ENCODE results near the gene PGAP2.

PGAP2 gene

GRCh38 chr11:3831378-3832239, 23.2 kb downstream of the PGAP2 start:
- no peak for DNase-seq (ENCODE audit: extremely low read depth in 1 of 2, low read depth in 1 of 2)

- DNase-seq (ENCODE audit: extremely low read depth in 1 of 2, low read depth in 1 of 2), result no peak
Measured at GRCh38 chr11:3832816-3833215, 24.5 kb downstream of the PGAP2 start.

- no peak for DNase-seq (ENCODE audit: extremely low read depth in 1 of 2, low read depth in 1 of 2)
Measured at GRCh38 chr11:3833449-3833848, 25.1 kb downstream of the PGAP2 start.

GRCh38 chr11:3834349-3834663, 25.9 kb downstream of the PGAP2 start:
- no peak for DNase-seq (ENCODE audit: extremely low read depth in 1 of 2, low read depth in 1 of 2)

- no peak for DNase-seq (ENCODE audit: extremely low read depth in 1 of 2, low read depth in 1 of 2)
Measured at GRCh38 chr11:3834664-3835461, 26.5 kb downstream of the PGAP2 start.

GRCh38 chr11:3835751-3836150, 27.4 kb downstream of the PGAP2 start:
- DNase-seq (ENCODE audit: extremely low read depth in 1 of 2, low read depth in 1 of 2), result no peak

- DNase-seq (ENCODE audit: extremely low read depth in 1 of 2, low read depth in 1 of 2), result no peak
Measured at GRCh38 chr11:3836903-3837302, 28.5 kb downstream of the PGAP2 start.

GRCh38 chr11:3837793-3838192, 29.4 kb downstream of the PGAP2 start:
- DNase-seq (ENCODE audit: extremely low read depth in 1 of 2, low read depth in 1 of 2), result no peak

- no peak for DNase-seq (ENCODE audit: extremely low read depth in 1 of 2, low read depth in 1 of 2)
Measured at GRCh38 chr11:3838504-3838903, 30.1 kb downstream of the PGAP2 start.

GRCh38 chr11:3840004-3840869, 31.9 kb downstream of the PGAP2 start:
- no peak for DNase-seq (ENCODE audit: extremely low read depth in 1 of 2, low read depth in 1 of 2)

- peak in 1 of 2 donors; percentile 90 for DNase-seq (ENCODE audit: extremely low read depth in 1 of 2, low read depth in 1 of 2)
Measured at GRCh38 chr11:3840870-3841425, 32.6 kb downstream of the PGAP2 start, which contains the start of gene RHOG. RHOG (minus strand) TSS chr11:3840959; CDS start chr11:3828138, 12,821 bp downstream.

- DNase-seq (ENCODE audit: extremely low read depth in 1 of 2, low read depth in 1 of 2), result peak in 1 of 2 donors; percentile 94
Measured at GRCh38 chr11:3841426-3842350, 33.3 kb downstream of the PGAP2 start.

- no peak for DNase-seq (ENCODE audit: extremely low read depth in 1 of 2, low read depth in 1 of 2)
Measured at GRCh38 chr11:3843326-3843725, 35.0 kb downstream of the PGAP2 start.

- no peak for DNase-seq (ENCODE audit: extremely low read depth in 1 of 2, low read depth in 1 of 2)
Measured at GRCh38 chr11:3845246-3845645, 36.9 kb downstream of the PGAP2 start.

- no peak for DNase-seq (ENCODE audit: extremely low read depth in 1 of 2, low read depth in 1 of 2)
Measured at GRCh38 chr11:3845670-3846069, 37.3 kb downstream of the PGAP2 start.

GRCh38 chr11:3849297-3849874, 41.0 kb downstream of the PGAP2 start:
- DNase-seq (ENCODE audit: extremely low read depth in 1 of 2, low read depth in 1 of 2), result no peak

- no peak for DNase-seq (ENCODE audit: extremely low read depth in 1 of 2, low read depth in 1 of 2)
Measured at GRCh38 chr11:3853545-3853842, 45.1 kb downstream of the PGAP2 start.

GRCh38 chr11:3853899-3854659, 45.7 kb downstream of the PGAP2 start:
- peak in 1 of 2 donors; percentile 62 for DNase-seq (ENCODE audit: extremely low read depth in 1 of 2, low read depth in 1 of 2)

GRCh38 chr11:3854660-3854976, 46.3 kb downstream of the PGAP2 start:
- no peak for DNase-seq (ENCODE audit: extremely low read depth in 1 of 2, low read depth in 1 of 2)
